ENCODE results near the gene FRY. TPM values are rescaled to one million over a fixed set of nuclear protein-coding genes. Genes with fewer than 3 reads are reported as not detected.
A peak's percentile ranks its signal among the peaks of the same experiment; 100 is the strongest.

Gene FRY
- total and polyA plus RNA-seq, 2 of the 13 experiments (the other 11 are each of a cell fraction or from before 2014, with no cell fraction given) = 8.2 to 13.1 TPM

GRCh38 chr13:32140109-32140508 is 108.5 kb downstream of the FRY start (continued):
- TF ChIP-seq ZNF280B (CRISPR knock-in tag; IDR thresholded peaks at IDR 0.05; ENCODE audit: borderline replicate concordance) (no peak), NFE2L2 (IDR thresholded peaks at IDR 0.05; ENCODE audit: low read length) (no peak), SMAD1 (CRISPR knock-in tag; IDR thresholded peaks at IDR 0.05; ENCODE audit: borderline replicate concordance, low read depth) (no peak), CEBPG (CRISPR knock-in tag; IDR thresholded peaks at IDR 0.05) (0 out of 2 replicates have a peak, but pooled peaks have one; percentile 17), ISL2 (CRISPR knock-in tag; IDR thresholded peaks at IDR 0.05) (peak; percentile 67; the same call in 1 of the 2 replicates), HMG20A (CRISPR knock-in tag; IDR thresholded peaks at IDR 0.05; ENCODE audit: borderline replicate concordance) (peak; percentile 76; the same call in 1 of the 2 replicates), XRCC5 (optimal IDR thresholded peaks at IDR 0.05; ENCODE audit: low read length) (no peak), ZNF674 (CRISPR knock-in tag; IDR thresholded peaks at IDR 0.05; ENCODE audit: low read depth) (no peak), MIXL1 (CRISPR knock-in tag; IDR thresholded peaks at IDR 0.05) (peak; percentile 33; the same call in 1 of the 2 replicates), ATF7 (IDR thresholded peaks at IDR 0.05) (no peak), ATF7 (CRISPR knock-in tag; IDR thresholded peaks at IDR 0.05) (no peak), GLI4 (CRISPR knock-in tag; IDR thresholded peaks at IDR 0.05; ENCODE audit: borderline replicate concordance) (no peak), REST (IDR thresholded peaks at IDR 0.05; ENCODE audit: borderline replicate concordance in 1 of 2, low read depth in 1 of 2, low read length in 2 of 2) (no peak), FOXP4 (CRISPR knock-in tag; IDR thresholded peaks at IDR 0.05) (peak; percentile 50; the same call in 1 of the 2 replicates), ZGPAT (CRISPR knock-in tag; IDR thresholded peaks at IDR 0.05) (peak; percentile 27; the same call in 1 of the 2 replicates), FUBP1 (CRISPR knock-in tag; IDR thresholded peaks at IDR 0.05; ENCODE audit: borderline replicate concordance) (no peak), ZNF10 (CRISPR knock-in tag; IDR thresholded peaks at IDR 0.05; ENCODE audit: borderline replicate concordance, low read depth) (no peak), GATAD2A (CRISPR knock-in tag; IDR thresholded peaks at IDR 0.05) (peak; percentile 77), ZBTB21 (CRISPR knock-in tag; IDR thresholded peaks at IDR 0.05) (no peak), ZNF577 (CRISPR knock-in tag; IDR thresholded peaks at IDR 0.05; ENCODE audit: borderline replicate concordance, low read depth) (no peak), PAF1 (CRISPR knock-in tag; IDR thresholded peaks at IDR 0.05) (no peak), FOXA3 (CRISPR knock-in tag; IDR thresholded peaks at IDR 0.05) (peak; percentile 75)

All from HepG2 (cell line).